Endothelial cell of umbilical vein (primary cell): ENCODE measurements around the gene CYTH1. TPM values are rescaled to one million over a fixed set of nuclear protein-coding genes. Genes with fewer than 3 reads are reported as not detected.

Experiments
- BruUV-seq: library from RNA; stranded (reverse); fragments of 400-500 nt; replicated peaks from 2 replicates; lab custom pipeline; 2021; lab: Mats Ljungman, UMichigan
- CTCF ChIA-PET: fragments of 300-600, 350-600 bp; sonication (Branson Sonifier 250); formaldehyde crosslinking; loops from one replicate; lab custom pipeline; 2021; ENCODE audit warnings: antibody characterized with exemption, inconsistent platforms; lab: Charles Lee
- POLR2A ChIA-PET: fragments of 300-600, 350-600 bp; sonication (Branson Sonifier 250); formaldehyde crosslinking; loops from one replicate; lab custom pipeline; 2021; ENCODE audit warnings: antibody characterized with exemption, inconsistent platforms; lab: Charles Lee
- DNase-seq: peaks from one replicate; pipeline ENCODE4 v3.0.0-alpha.2; 2011; ENCODE audit warnings: low read depth, low spot score
- FAIRE-seq: peaks from 2 replicates; lab custom pipeline; 2011; peaks lifted over from hg19 to GRCh38; lab: Jason Lieb, UNC
- H2AFZ ChIP-seq: 2 replicates; pipeline ENCODE4 v1.6.0; 2012; ENCODE audit warnings: low read depth, low read length, control low read depth, inconsistent platforms
- H3K27ac ChIP-seq: 2 replicates; pipeline ENCODE4 v1.5.1; 2011; ENCODE audit warnings: low read depth, mild to moderate bottlenecking, control low read depth, low read length, moderate library complexity; ENCODE audit not compliant: insufficient read depth
- H3K27me3 ChIP-seq, 2 experiments: 2 replicates each; pipeline versions ENCODE4 v1.6.0 to v1.6.1; 2011; ENCODE audit warnings: low read length in 2 of 2, mixed read lengths in 1 of 2; ENCODE audit not compliant: control insufficient read depth in 2 of 2, insufficient read depth in 2 of 2
- H3K36me3 ChIP-seq, 2 experiments: 2 replicates in 1 of 2; 3 replicates in 1 of 2; pipeline ENCODE4 v1.5.1; 2011; ENCODE audit warnings: low read length in 2 of 2, mild to moderate bottlenecking in 1 of 2, moderate library complexity in 1 of 2; ENCODE audit not compliant: control insufficient read depth in 2 of 2, insufficient read depth in 2 of 2; ENCODE audit errors: extremely low read depth in 1 of 2
- H3K4me1 ChIP-seq: 3 replicates; pipeline ENCODE4 v1.5.1; 2011; ENCODE audit warnings: mild to moderate bottlenecking, low read length; ENCODE audit not compliant: control insufficient read depth, insufficient read depth; ENCODE audit errors: extremely low read depth
- H3K4me2 ChIP-seq: 2 replicates; pipeline ENCODE4 v1.6.1; 2011; ENCODE audit warnings: low read length, control low read depth, mixed read lengths; ENCODE audit not compliant: insufficient read depth
- H3K4me3 ChIP-seq, 3 experiments: fragments of 200-600 bp in 1 of 3; sonication (generic), shearing (Covaris generic) in 1 of 3; replicated peaks in 1 of 3; 2 replicates each; pipeline ENCODE4 v1.5.1; 2011 to 2016; ENCODE audit warnings: control low read depth in 3 of 3, low read length in 3 of 3, mild to moderate bottlenecking in 2 of 3, inconsistent platforms in 1 of 3, low read depth in 1 of 3, moderate library complexity in 1 of 3; ENCODE audit not compliant: insufficient read depth in 1 of 3
- H3K79me2 ChIP-seq: 2 replicates; pipeline ENCODE4 v1.6.0; 2012; ENCODE audit warnings: low read length, inconsistent platforms; ENCODE audit not compliant: control insufficient read depth, insufficient read depth
- H3K9ac ChIP-seq: replicated peaks from 2 replicates; pipeline ENCODE3; 2011; ENCODE audit warnings: low read length, control low read depth; ENCODE audit not compliant: insufficient read depth; ENCODE audit errors: extremely low read depth
- H3K9me1 ChIP-seq: replicated peaks from 3 replicates; pipeline ENCODE4 v1.6.0; 2011; ENCODE audit warnings: mild to moderate bottlenecking, low read length; ENCODE audit not compliant: control insufficient read depth, insufficient read depth; ENCODE audit errors: extremely low read depth
- H3K9me3 ChIP-seq: replicated peaks from 2 replicates; pipeline ENCODE4 v1.5.1; 2012; ENCODE audit warnings: low read length, inconsistent platforms; ENCODE audit not compliant: control insufficient read depth, insufficient read depth
- H4K20me1 ChIP-seq: replicated peaks from 2 replicates; pipeline ENCODE3; 2011; ENCODE audit warnings: mild to moderate bottlenecking, low read length; ENCODE audit not compliant: control insufficient read depth, insufficient read depth; ENCODE audit errors: extremely low read depth
- EZH2 ChIP-seq: IDR thresholded peaks from 2 replicates; pipeline ENCODE4 v1.6.1; 2012; ENCODE audit warnings: borderline replicate concordance, low read depth, mild to moderate bottlenecking, moderate library complexity, low read length, inconsistent platforms; ENCODE audit not compliant: severe bottlenecking
- FOS ChIP-seq: IDR thresholded peaks from 2 replicates; pipeline ENCODE4 v1.6.1; 2011; ENCODE audit warnings: mild to moderate bottlenecking, low read length, moderate library complexity, borderline replicate concordance; ENCODE audit not compliant: insufficient read depth
- GATA2 ChIP-seq: IDR thresholded peaks from 2 replicates; pipeline ENCODE4 v1.7.0; 2011; ENCODE audit warnings: low read depth, mild to moderate bottlenecking, moderate library complexity, mixed read lengths, low read length; ENCODE audit not compliant: insufficient read length, insufficient read depth
- JUN ChIP-seq: IDR thresholded peaks from 2 replicates; pipeline ENCODE4 v1.6.1; 2011; ENCODE audit warnings: borderline replicate concordance, low read depth; ENCODE audit not compliant: insufficient read length, insufficient read depth
- MYC ChIP-seq: IDR thresholded peaks from one replicate; pipeline ENCODE4 v1.6.1; 2011; ENCODE audit warnings: mild to moderate bottlenecking, low read depth, low read length
- POLR2A ChIP-seq: IDR thresholded peaks from 2 replicates; pipeline ENCODE4 v1.6.1; 2012; ENCODE audit warnings: low read depth, mild to moderate bottlenecking, control low read depth, low read length
- POLR2AphosphoS5 ChIP-seq: IDR thresholded peaks from 2 replicates; pipeline ENCODE4 v1.6.1; 2012; ENCODE audit warnings: low read depth, mild to moderate bottlenecking, control low read depth, low read length, moderate library complexity; ENCODE audit not compliant: insufficient read depth
- dilution Hi-C: fragments of 300-500 bp; cut with MboI; formaldehyde crosslinking; loops from one replicate; pipeline ENCODE4 v1.15.0; 2019; ENCODE audit warnings: low sequenced_read_pairs; ENCODE audit not compliant: extremely low pct_ligation_motif_present
- intact Hi-C: fragments of 100-400 bp; cut with micrococcal nuclease; formaldehyde crosslinking; loops from one replicate; pipeline ENCODE4 v1.10.0; 2022
- polyA plus RNA-seq, 4 experiments: library from polyadenylated mRNA; depleted of rRNA in 3 of 4; stranded (reverse) in 3 of 4; unstranded in 1 of 4; fragments of >200 nt; gene quantifications; 2 replicates each; pipeline versions ENCODE4 v1.2.1 to v1.2.3, GENCODE V29; 2011 to 2012; ENCODE audit warnings: missing spikeins in 1 of 4
- total RNA-seq: library from RNA; stranded (reverse); gene quantifications from 2 replicates; pipeline ENCODE4 v1.2.3, GENCODE V29; 2021
- TF ChIP-seq, protein P1 (sequence below), 2 donors: IDR thresholded peaks; 1 replicate in 1 of 2; 2 replicates in 1 of 2; pipeline ENCODE4 v1.5.1; 2011; ENCODE audit warnings: low read length in 2 of 2, mild to moderate bottlenecking in 2 of 2, moderate library complexity in 2 of 2, control low read depth in 1 of 2, inconsistent platforms in 1 of 2, low read depth in 1 of 2; ENCODE audit not compliant: insufficient read depth in 1 of 2; ENCODE audit errors: extremely low read depth in 1 of 2
- TF ChIP-seq, protein P2 (sequence below): IDR thresholded peaks from 2 replicates; pipeline ENCODE4 v1.6.1; 2011; ENCODE audit not compliant: insufficient read depth, insufficient read length

CYTH1 gene
- total and polyA plus RNA-seq, 2 donors (not counting 3 experiments of a cell fraction or from before 2014, with no cell fraction given), result 35.9 to 49.9 TPM

GRCh38 chr17:78650093-78650715, 131.9 kb downstream of the CYTH1 start:
- no peaks in the 10 kb centered on the region for H3K79me2 ChIP-seq
- H3K9ac ChIP-seq, result no peak overlapping the region
- H3K9me3 ChIP-seq, result no peaks in the 10 kb centered on the region
- peaks cover 2 to 11% of the 10 kb centered on the region in 2 experiments for H3K27me3 ChIP-seq
- no peaks in the 10 kb centered on the region for H3K36me3 ChIP-seq
- ChIA-PET CTCF (no interaction called here), POLR2A (no interaction called here)
- no peak overlapping the region for H3K27ac ChIP-seq
- H2AFZ ChIP-seq, result no peak overlapping the region
- dilution Hi-C loops, result no loop called here
- no peak for FAIRE-seq
- H3K4me1 ChIP-seq, result peaks cover 8% of the 10 kb centered on the region
- intact Hi-C loops, result no loop called here
- TF ChIP-seq, protein P1, sequence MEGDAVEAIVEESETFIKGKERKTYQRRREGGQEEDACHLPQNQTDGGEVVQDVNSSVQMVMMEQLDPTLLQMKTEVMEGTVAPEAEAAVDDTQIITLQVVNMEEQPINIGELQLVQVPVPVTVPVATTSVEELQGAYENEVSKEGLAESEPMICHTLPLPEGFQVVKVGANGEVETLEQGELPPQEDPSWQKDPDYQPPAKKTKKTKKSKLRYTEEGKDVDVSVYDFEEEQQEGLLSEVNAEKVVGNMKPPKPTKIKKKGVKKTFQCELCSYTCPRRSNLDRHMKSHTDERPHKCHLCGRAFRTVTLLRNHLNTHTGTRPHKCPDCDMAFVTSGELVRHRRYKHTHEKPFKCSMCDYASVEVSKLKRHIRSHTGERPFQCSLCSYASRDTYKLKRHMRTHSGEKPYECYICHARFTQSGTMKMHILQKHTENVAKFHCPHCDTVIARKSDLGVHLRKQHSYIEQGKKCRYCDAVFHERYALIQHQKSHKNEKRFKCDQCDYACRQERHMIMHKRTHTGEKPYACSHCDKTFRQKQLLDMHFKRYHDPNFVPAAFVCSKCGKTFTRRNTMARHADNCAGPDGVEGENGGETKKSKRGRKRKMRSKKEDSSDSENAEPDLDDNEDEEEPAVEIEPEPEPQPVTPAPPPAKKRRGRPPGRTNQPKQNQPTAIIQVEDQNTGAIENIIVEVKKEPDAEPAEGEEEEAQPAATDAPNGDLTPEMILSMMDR (IDR thresholded peaks at IDR 0.05; ENCODE audit: extremely low read depth in 1 of 2, insufficient read depth in 1 of 2, low read depth in 1 of 2, low read length in 2 of 2), result no peak
- TF ChIP-seq JUN (no peak), POLR2A (no peak), MYC (no peak), EZH2 (no peak), GATA2 (no peak), POLR2AphosphoS5 (no peak), FOS (no peak)
- TF ChIP-seq, protein P2, sequence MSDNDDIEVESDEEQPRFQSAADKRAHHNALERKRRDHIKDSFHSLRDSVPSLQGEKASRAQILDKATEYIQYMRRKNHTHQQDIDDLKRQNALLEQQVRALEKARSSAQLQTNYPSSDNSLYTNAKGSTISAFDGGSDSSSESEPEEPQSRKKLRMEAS, result no peak
- DNase-seq, result no peak
- no peaks in the 10 kb centered on the region for H3K9me1 ChIP-seq
- H4K20me1 ChIP-seq, result no peaks in the 10 kb centered on the region
- BruUV-seq, result no TSS peak
- no peak overlapping the region for H3K4me2 ChIP-seq
- no peak overlapping the region for H3K4me3 ChIP-seq
